Stimulated activated CD4-positive, alpha-beta T cell treated with anti-CD3 and anti-CD28 coated beads, Interleukin-2, amount 100 ng/mL, for 48 hours (primary cell): ENCODE results near the gene POTED.
"Not testable (repeated sequence)": the region's sequence is repeated elsewhere in the genome, so short reads cannot be mapped to it uniquely, and the experiment has no call there.

ENCODE experiments used
- DNase-seq, 2 donors: peaks; one replicate each; pipeline ENCODE4 v3.0.0-alpha.2; 2020

POTED gene

DNA sequence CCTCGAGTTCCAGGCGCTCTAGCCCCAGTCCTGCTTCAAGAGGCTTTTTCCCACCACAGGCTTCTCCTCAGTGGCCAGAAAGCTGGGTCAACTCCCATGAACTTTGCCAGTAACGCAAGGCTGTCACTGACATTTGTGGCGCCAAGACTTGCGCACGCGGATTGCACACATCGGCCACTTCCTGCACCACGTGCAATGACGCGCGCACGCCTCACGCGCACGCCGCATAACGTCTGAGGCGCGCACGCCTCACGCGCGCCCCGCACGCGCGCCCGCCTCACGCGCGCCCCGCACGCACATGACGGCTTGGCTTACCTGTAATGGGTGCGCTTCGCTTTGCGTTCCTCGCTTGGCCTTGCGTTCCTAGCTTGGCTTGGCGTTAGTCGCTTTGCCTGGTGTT lies at the start of gene POTED:
POTED (plus strand) TSS at position 301 of the 400 bp plus-strand sequence. CDS start 452 bp downstream, outside the sequence.
- not testable (repeated sequence) for DNase-seq

GRCh38 chr21:13650101-13650500 lies 40.5 kb downstream of the POTED start:
- not testable (repeated sequence) for DNase-seq

DNA sequence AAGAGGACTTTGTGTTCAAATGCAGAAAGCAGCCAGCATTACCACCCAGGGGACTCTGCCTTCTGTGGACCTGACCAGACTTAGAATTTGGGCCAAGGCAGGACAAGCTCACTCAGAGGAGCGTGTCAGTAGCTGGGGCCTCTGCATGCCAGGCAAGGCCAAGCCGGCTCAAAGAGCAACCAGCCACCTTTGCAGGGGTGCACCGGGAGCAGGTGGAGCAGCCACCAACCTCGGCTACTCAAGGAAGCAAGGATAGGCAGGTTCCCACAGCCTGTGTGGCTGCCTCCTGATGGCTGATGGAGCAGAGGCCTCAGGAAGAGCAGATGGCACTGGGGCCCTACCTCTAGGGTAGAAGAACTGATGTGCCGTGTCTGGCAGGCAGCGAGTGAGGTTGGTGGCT lies 42.2 kb downstream of the POTED start:
- not testable (repeated sequence) for DNase-seq
